Fibroblast of lung (primary cell): Measurements from ENCODE around the gene CARS1. TPM values are rescaled to one million over a fixed set of nuclear protein-coding genes. Genes with fewer than 3 reads are reported as not detected.

ENCODE experiments used
- DNase-seq, 2 donors: peaks; one replicate each; pipeline versions ENCODE4 v3.0.0 to v3.0.0-alpha.2; 2010; ENCODE audit warnings: low read depth in 2 of 2
- H2AFZ ChIP-seq: 2 replicates; pipeline ENCODE4 v1.5.1; 2012; ENCODE audit warnings: low read length, control low read depth, inconsistent platforms
- H3K27ac ChIP-seq: 2 replicates; pipeline ENCODE4 v1.5.1; 2011; ENCODE audit warnings: low read length, control low read depth; ENCODE audit not compliant: insufficient read depth
- H3K27me3 ChIP-seq: 2 replicates; pipeline ENCODE4 v1.5.1; 2011; ENCODE audit warnings: mild to moderate bottlenecking, low read length; ENCODE audit not compliant: control insufficient read depth, insufficient read depth
- H3K36me3 ChIP-seq: 2 replicates; pipeline ENCODE4 v1.5.1; 2011; ENCODE audit warnings: low read length; ENCODE audit not compliant: control insufficient read depth, insufficient read depth
- H3K4me1 ChIP-seq: 2 replicates; pipeline ENCODE4 v1.5.1; 2011; ENCODE audit warnings: low read length; ENCODE audit not compliant: control insufficient read depth, insufficient read depth; ENCODE audit errors: extremely low read depth
- H3K4me2 ChIP-seq: 2 replicates; pipeline ENCODE4 v1.5.1; 2011; ENCODE audit warnings: low read length, control low read depth; ENCODE audit not compliant: insufficient read depth; ENCODE audit errors: extremely low read depth
- H3K4me3 ChIP-seq, 4 experiments: fragments of 200-600 bp in 1 of 4; sonication (generic) in 1 of 4; replicated peaks in 1 of 4; 2 replicates each; pipeline ENCODE4 v1.5.1; 2011 to 2016; ENCODE audit warnings: low read length in 4 of 4, low read depth in 3 of 4, mild to moderate bottlenecking in 3 of 4, control low read depth in 2 of 4, inconsistent platforms in 1 of 4, mixed read lengths in 1 of 4; ENCODE audit not compliant: insufficient read depth in 1 of 4; ENCODE audit errors: control extremely low read depth in 1 of 4
- H3K79me2 ChIP-seq: 2 replicates; pipeline ENCODE4 v1.5.1; 2012; ENCODE audit warnings: mild to moderate bottlenecking, low read length, inconsistent platforms; ENCODE audit not compliant: control insufficient read depth, insufficient read depth
- H3K9ac ChIP-seq: 2 replicates; pipeline ENCODE4 v1.5.1; 2011; ENCODE audit warnings: mild to moderate bottlenecking, low read length, control low read depth; ENCODE audit not compliant: insufficient read depth
- H3K9me3 ChIP-seq: 2 replicates; pipeline ENCODE4 v1.5.1; 2012; ENCODE audit warnings: low read depth, low read length; ENCODE audit not compliant: control insufficient read depth, insufficient read depth
- H4K20me1 ChIP-seq: 2 replicates; pipeline ENCODE4 v1.5.1; 2011; ENCODE audit warnings: low read length; ENCODE audit not compliant: control insufficient read depth, insufficient read depth; ENCODE audit errors: extremely low read depth
- EZH2 ChIP-seq: IDR thresholded peaks from 2 replicates; pipeline ENCODE4 v1.5.1; 2012; ENCODE audit warnings: low read length, control low read depth, mild to moderate bottlenecking; ENCODE audit errors: missing control alignments
- polyA plus RNA-seq, 2 donors: library from polyadenylated mRNA; depleted of rRNA in 1 of 2; stranded (reverse) in 1 of 2; unstranded in 1 of 2; fragments of >200 nt; gene quantifications; 2 replicates each; pipeline ENCODE4 v1.2.1, GENCODE V29; 2011 to 2012; ENCODE audit warnings: missing spikeins in 1 of 2
- total RNA-seq: library from RNA; depleted of rRNA; stranded (reverse); fragments of >200 nt; gene quantifications from 2 replicates; pipeline ENCODE4 v1.2.1, GENCODE V29; 2014
- TF ChIP-seq, protein P1 (sequence below), 2 donors: IDR thresholded peaks in 1 of 2; conservative IDR thresholded peaks in 1 of 2; 1 replicate in 1 of 2; 2 replicates in 1 of 2; pipeline ENCODE4 v1.5.1; 2011 to 2012; ENCODE audit warnings: low read length in 2 of 2, control low read depth in 1 of 2, inconsistent platforms in 1 of 2, low read depth in 1 of 2, mild to moderate bottlenecking in 1 of 2

CARS1 gene
- total and polyA plus RNA-seq, 2 donors (not counting 1 experiment from before 2014, with no cell fraction given): 67.5 to 149 TPM

DNA sequence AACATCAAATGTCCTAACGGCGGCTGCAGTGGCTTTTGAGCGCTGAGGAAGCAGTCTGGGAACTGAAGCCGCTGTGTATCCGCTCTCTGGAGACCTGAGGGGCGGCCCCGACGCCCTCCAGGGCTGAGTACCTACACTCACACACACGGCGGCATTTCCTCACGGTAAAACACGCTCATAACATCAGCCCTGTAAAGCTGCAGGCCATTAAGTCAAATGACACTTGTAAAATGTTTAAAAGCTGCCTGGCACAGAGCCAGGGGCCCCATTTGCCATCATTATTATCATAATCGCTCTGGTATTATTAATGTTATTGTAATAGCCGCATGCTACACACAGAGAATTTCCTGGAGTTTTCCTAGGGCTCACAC is 5.1 kb downstream of the CARS1 start:
- DNase-seq: no peak
- peaks cover 17% of the 10 kb centered on the region for H3K4me1 ChIP-seq
- no peaks in the 10 kb centered on the region for H4K20me1 ChIP-seq
- no peaks in the 10 kb centered on the region for H3K9me3 ChIP-seq
- H3K27ac ChIP-seq: no peak overlapping the region
- no peaks in the 10 kb centered on the region for H3K27me3 ChIP-seq
- no peak overlapping the region for H2AFZ ChIP-seq
- peaks cover 7% of the 10 kb centered on the region for H3K36me3 ChIP-seq
- no peak overlapping the region for H3K9ac ChIP-seq
- TF ChIP-seq, protein P1, sequence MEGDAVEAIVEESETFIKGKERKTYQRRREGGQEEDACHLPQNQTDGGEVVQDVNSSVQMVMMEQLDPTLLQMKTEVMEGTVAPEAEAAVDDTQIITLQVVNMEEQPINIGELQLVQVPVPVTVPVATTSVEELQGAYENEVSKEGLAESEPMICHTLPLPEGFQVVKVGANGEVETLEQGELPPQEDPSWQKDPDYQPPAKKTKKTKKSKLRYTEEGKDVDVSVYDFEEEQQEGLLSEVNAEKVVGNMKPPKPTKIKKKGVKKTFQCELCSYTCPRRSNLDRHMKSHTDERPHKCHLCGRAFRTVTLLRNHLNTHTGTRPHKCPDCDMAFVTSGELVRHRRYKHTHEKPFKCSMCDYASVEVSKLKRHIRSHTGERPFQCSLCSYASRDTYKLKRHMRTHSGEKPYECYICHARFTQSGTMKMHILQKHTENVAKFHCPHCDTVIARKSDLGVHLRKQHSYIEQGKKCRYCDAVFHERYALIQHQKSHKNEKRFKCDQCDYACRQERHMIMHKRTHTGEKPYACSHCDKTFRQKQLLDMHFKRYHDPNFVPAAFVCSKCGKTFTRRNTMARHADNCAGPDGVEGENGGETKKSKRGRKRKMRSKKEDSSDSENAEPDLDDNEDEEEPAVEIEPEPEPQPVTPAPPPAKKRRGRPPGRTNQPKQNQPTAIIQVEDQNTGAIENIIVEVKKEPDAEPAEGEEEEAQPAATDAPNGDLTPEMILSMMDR (conservative IDR thresholded peaks at IDR 0.05 in 1 of 2, IDR thresholded peaks at IDR 0.05 in 1 of 2; ENCODE audit: low read depth in 1 of 2, low read length in 2 of 2): no peak
- no peak for TF ChIP-seq EZH2
- peaks cover 84% of the 10 kb centered on the region for H3K79me2 ChIP-seq
- no peak overlapping the region for H3K4me3 ChIP-seq
- H3K4me2 ChIP-seq: no peak overlapping the region

DNA sequence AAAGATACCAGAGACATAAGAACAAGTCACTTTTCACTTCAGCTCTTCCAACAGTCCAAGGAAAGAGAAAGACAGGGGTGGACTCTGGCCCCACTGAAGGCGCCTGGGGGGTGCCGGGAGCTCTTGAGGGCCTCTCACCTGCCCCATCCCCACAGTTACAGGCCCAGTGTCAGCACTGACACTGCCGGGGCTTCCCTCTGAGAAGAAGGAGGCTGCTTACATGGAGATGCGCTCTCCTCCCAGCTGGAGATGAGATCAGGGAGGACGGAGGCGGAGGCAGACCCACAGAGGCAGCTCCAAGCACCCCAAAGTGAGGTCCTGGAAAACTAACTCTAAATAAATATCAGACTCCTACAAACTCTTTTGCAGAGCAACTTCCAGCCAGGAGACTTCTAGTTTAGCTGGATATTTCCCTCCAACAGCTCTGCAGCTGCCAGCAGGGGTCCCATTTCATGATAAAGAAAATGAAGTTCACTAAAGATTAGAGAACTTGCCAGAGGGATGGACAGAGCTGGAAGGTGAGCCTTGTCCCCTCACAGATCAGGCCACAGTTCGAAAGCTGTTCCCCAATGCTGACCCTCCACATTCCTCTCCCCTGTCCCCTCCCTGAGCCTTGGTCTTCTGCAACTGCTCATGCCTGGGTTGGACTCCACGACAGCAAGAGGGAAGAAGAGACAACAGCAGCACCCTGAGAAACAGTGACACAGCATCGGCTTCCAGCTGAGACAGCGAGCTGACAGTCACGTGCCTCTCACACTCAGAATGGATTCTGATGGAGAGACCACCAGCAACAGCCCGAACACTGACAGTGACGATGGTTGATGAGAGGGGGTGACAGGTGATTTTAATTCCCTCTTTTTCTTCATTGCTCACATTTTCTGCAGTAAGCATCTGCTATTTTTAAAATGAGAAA is 5.8 kb downstream of the CARS1 start:
- Histone ChIP-seq H3K27me3 (no peaks in the 10 kb centered on the region), H3K9me3 (no peaks in the 10 kb centered on the region), H3K4me2 (no peak overlapping the region), H2AFZ (no peak overlapping the region), H3K79me2 (peaks cover 81% of the 10 kb centered on the region), H3K4me3 (no peak overlapping the region), H3K4me1 (peaks cover 17% of the 10 kb centered on the region), H4K20me1 (no peaks in the 10 kb centered on the region), H3K9ac (no peak overlapping the region), H3K36me3 (peaks cover 8% of the 10 kb centered on the region), H3K27ac (peak overlapping the region; percentile 23)
- TF ChIP-seq, protein P1 (conservative IDR thresholded peaks at IDR 0.05 in 1 of 2, IDR thresholded peaks at IDR 0.05 in 1 of 2; ENCODE audit: low read depth in 1 of 2, low read length in 2 of 2): peak in 1 of 2 donors; percentile 17
- TF ChIP-seq EZH2: no peak
- no peak for DNase-seq

DNA sequence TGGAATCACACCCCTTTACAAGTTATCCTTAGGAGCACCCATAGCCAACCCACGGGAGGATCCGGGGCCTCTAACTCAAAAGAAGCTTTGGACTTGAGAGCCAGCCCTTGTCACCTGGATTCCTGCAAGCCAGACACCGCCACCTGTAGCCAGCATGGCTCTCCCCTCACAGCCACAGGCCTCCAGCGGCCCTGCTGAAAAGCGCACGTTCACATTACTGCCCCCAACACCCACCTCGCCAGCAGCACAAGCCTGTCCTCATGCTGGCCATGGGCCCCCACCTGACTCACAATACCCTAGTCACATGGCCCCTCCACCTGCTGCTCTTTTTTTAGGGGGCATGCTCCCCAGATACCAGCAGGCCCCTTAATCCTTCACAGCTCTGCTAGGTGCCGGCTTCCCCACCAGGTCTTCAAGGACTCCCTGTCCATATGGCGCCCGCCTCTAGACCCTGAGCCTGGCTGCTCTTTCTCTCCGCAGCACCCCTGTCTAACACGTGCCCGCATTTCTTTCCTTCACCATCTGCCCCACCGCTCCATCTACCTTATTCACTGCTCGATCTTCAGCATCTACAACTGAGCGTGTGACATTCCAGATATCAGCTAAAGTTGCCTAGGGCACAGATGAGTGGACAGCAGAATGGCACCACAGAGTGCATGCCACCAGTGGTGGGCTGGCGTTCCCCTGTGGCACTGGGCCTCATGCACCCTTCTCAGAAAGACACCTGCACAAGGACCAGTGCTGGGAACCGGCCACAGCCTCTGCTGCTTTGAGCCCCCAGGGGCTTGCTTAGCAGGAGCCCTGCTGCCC is 6.6 kb downstream of the CARS1 start:
- peaks cover 81% of the 10 kb centered on the region for H3K79me2 ChIP-seq
- no peak overlapping the region for H3K9ac ChIP-seq
- H3K4me2 ChIP-seq: peak overlapping the region; percentile 17
- H3K4me1 ChIP-seq: peaks cover 17% of the 10 kb centered on the region
- TF ChIP-seq, protein P1 (conservative IDR thresholded peaks at IDR 0.05 in 1 of 2, IDR thresholded peaks at IDR 0.05 in 1 of 2; ENCODE audit: low read depth in 1 of 2, low read length in 2 of 2): no peak
- no peak for TF ChIP-seq EZH2
- no peak overlapping the region for H3K4me3 ChIP-seq
- no peak for DNase-seq
- no peaks in the 10 kb centered on the region for H3K9me3 ChIP-seq
- no peaks in the 10 kb centered on the region for H4K20me1 ChIP-seq
- no peaks in the 10 kb centered on the region for H3K27me3 ChIP-seq
- H3K36me3 ChIP-seq: peaks cover 13% of the 10 kb centered on the region
- peak overlapping the region; percentile 79 for H3K27ac ChIP-seq
- no peak overlapping the region for H2AFZ ChIP-seq
